ENCODE data around the gene ACOD1. TPM values are rescaled to one million over a fixed set of nuclear protein-coding genes. Genes with fewer than 3 reads are reported as not detected.

Gene ACOD1
- total RNA-seq, 4 donors from 2014 or later: not detected

DNA sequence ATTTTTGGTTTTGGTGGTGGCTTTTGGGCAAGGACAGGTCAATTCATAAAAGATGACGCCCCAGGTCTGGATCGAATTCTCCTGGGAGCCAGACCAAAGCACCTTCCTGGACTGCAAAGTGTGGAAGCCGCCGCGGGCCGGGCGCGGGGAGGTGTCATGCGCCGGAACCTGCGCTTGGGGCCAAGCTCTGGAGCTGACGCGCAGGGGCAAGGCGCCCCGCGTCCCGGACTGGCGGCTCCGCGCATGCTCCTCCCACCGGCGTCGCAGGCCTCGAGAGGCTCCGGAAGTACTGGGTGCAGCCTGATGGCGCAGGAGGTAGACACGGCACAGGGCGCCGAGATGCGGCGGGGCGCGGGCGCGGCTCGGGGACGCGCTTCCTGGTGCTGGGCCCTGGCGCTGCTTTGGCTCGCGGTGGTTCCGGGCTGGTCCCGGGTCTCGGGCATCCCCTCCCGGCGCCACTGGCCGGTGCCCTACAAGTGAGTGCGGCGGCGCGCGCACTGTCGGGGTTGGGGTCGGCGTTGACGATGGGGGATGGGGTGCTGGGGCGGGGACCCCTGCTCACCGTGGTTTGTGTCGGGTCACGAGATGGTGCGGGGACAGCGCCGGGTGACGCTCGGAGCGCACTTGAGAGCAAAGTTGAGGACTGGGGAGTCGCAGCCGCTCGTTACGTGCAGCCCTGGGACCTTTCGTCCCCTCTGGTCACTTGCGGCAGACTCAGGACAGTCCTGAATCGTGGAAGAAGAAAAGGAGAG, 43.7 kb downstream of the ACOD1 start, which contains the start of gene CLN5:
Gene CLN5 (plus strand): TSS at position 286 of the 752 bp plus-strand sequence. CDS start 18 bp downstream, at position 304.
- TF ChIP-seq, protein P1, sequence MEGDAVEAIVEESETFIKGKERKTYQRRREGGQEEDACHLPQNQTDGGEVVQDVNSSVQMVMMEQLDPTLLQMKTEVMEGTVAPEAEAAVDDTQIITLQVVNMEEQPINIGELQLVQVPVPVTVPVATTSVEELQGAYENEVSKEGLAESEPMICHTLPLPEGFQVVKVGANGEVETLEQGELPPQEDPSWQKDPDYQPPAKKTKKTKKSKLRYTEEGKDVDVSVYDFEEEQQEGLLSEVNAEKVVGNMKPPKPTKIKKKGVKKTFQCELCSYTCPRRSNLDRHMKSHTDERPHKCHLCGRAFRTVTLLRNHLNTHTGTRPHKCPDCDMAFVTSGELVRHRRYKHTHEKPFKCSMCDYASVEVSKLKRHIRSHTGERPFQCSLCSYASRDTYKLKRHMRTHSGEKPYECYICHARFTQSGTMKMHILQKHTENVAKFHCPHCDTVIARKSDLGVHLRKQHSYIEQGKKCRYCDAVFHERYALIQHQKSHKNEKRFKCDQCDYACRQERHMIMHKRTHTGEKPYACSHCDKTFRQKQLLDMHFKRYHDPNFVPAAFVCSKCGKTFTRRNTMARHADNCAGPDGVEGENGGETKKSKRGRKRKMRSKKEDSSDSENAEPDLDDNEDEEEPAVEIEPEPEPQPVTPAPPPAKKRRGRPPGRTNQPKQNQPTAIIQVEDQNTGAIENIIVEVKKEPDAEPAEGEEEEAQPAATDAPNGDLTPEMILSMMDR (IDR thresholded peaks at IDR 0.05): peak in 3 of 6 experiments; percentile 14 to 23 (median 23)
- peak in 3 of 4 donors; percentile 77 to 98 (median 98) for TF ChIP-seq POLR2A (IDR thresholded peaks at IDR 0.05)
- H3K36me3 ChIP-seq: peaks cover 0 to 17% (median 5%) of the 10 kb centered on the region in 3 donors
- H3K4me3 ChIP-seq: peak within 1 kb of the TSS; percentile 66 to 79 (median 78)
- H3K27me3 ChIP-seq: no peaks in the 10 kb centered on the region
- intact Hi-C loops (cut with DNase I): no loop called here
- H3K9me3 ChIP-seq: no peaks in the 10 kb centered on the region
- WGBS, 2 donors: 0% methylated on average over 18 of the region's 73 CpGs; no CpG with 5 or more reads in 1 of the 2 donors
- H3K4me1 ChIP-seq: peaks cover 7 to 28% (median 13%) of the 10 kb centered on the region in 3 donors
- peak within 1 kb of the TSS; percentile 90 to 95 (median 93) for H3K27ac ChIP-seq
- peak; percentile 73 for DNase-seq

GRCh38 chr13:76992548-76993001, 44.3 kb downstream of the ACOD1 start:
- Histone ChIP-seq H3K4me3 (peak overlapping the region; percentile 66 to 79 (median 78)), H3K9me3 (no peaks in the 10 kb centered on the region), H3K4me1 (peaks cover 7 to 28% (median 13%) of the 10 kb centered on the region in 3 donors), H3K36me3 (peaks cover 0 to 23% (median 5%) of the 10 kb centered on the region in 3 donors), H3K27ac (peak overlapping the region; percentile 90 to 95 (median 93)), H3K27me3 (no peaks in the 10 kb centered on the region)
- DNase-seq: no peak
- TF ChIP-seq POLR2A (IDR thresholded peaks at IDR 0.05): no peak
- TF ChIP-seq, protein P1 (IDR thresholded peaks at IDR 0.05): no peak
- intact Hi-C loops (cut with DNase I): no loop called here
- 1 to 4% methylated on average over 9 to 11 of the region's 20 CpGs for WGBS, 2 donors

DNA sequence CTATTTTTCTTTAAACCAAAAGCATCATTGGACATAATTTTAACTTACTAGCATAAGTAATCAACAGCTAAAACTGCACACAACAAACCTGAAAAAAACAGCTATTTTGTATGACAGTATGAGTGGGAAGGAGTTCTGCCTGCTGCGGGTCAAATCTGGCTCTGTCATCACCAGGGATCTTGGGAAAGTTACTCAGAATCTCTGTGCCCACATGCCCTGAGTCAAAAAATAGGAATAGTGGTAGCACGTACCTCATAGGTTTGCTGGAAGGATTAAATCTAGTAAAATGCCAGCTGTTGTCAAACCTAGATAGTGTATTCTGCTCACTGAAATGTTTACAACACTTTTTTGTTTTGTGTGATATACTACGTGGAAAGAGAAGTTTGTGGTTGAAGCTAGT, 44.7 kb downstream of the ACOD1 start:
- peaks cover 7 to 32% (median 13%) of the 10 kb centered on the region in 3 donors for H3K4me1 ChIP-seq
- 19 to 27% methylated on average over 3 of the region's 3 CpGs for WGBS, 2 donors
- H3K36me3 ChIP-seq: peaks cover 0 to 26% (median 5%) of the 10 kb centered on the region in 3 donors
- intact Hi-C loops (cut with DNase I): no loop called here
- H3K27me3 ChIP-seq: no peaks in the 10 kb centered on the region
- DNase-seq: no peak
- H3K4me3 ChIP-seq: peak overlapping the region; percentile 66 to 79 (median 78)
- no peaks in the 10 kb centered on the region for H3K9me3 ChIP-seq
- TF ChIP-seq, protein P1 (IDR thresholded peaks at IDR 0.05): no peak
- no peak for TF ChIP-seq POLR2A (IDR thresholded peaks at IDR 0.05)
- peak overlapping the region; percentile 90 to 95 (median 93) for H3K27ac ChIP-seq

DNA sequence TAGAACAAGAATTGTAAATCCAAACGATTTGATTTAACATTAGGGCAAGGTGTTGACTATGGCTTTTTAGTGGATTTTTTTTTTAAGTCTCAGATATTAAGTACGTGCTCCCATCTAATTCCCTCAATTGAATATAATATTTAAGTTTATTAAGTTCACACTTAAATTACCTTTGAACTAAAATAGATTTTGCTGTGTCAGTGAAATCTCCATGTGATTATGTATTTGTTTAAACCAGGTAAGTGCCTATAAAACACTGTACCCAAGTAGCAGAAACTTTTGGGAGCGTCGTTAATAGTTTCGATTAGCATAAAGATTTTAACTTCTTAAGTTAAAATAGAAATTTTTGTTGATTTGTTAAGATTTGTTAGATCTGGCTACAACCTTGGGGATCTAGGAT, 45.2 kb downstream of the ACOD1 start:
- Histone ChIP-seq H3K27ac (peak overlapping the region in 2 of 4 donors; percentile 90 to 95), H3K27me3 (no peaks in the 10 kb centered on the region), H3K9me3 (no peaks in the 10 kb centered on the region), H3K4me1 (peaks cover 7 to 36% (median 13%) of the 10 kb centered on the region in 3 donors), H3K4me3 (no peak overlapping the region), H3K36me3 (peaks cover 0 to 30% (median 5%) of the 10 kb centered on the region in 3 donors)
- 78 to 82% methylated on average over 5 of the region's 5 CpGs for WGBS, 2 donors
- DNase-seq: no peak
- intact Hi-C loops (cut with DNase I): no loop called here
- TF ChIP-seq POLR2A (IDR thresholded peaks at IDR 0.05): no peak
- TF ChIP-seq, protein P1 (IDR thresholded peaks at IDR 0.05): no peak

GRCh38 chr13:76994281-76994680, 46.0 kb downstream of the ACOD1 start:
- H3K27ac ChIP-seq: no peak overlapping the region
- intact Hi-C loops (cut with DNase I): no loop called here
- DNase-seq: no peak
- WGBS, 2 donors: 87 to 99% methylated on average over 3 of the region's 3 CpGs
- no peak for TF ChIP-seq POLR2A (IDR thresholded peaks at IDR 0.05)
- TF ChIP-seq, protein P1 (IDR thresholded peaks at IDR 0.05): no peak
- H3K27me3 ChIP-seq: no peaks in the 10 kb centered on the region
- peaks cover 0 to 38% (median 5%) of the 10 kb centered on the region in 3 donors for H3K36me3 ChIP-seq
- no peaks in the 10 kb centered on the region for H3K9me3 ChIP-seq
- peaks cover 7 to 44% (median 13%) of the 10 kb centered on the region in 3 donors for H3K4me1 ChIP-seq
- H3K4me3 ChIP-seq: no peak overlapping the region
